Keratinocyte (primary cell): ENCODE results near the gene UBE2N.

Experiments
- CTCF ChIP-seq, 3 experiments: IDR thresholded peaks in 1 of 3; conservative IDR thresholded peaks in 1 of 3; optimal IDR thresholded peaks in 1 of 3; 2 replicates in 2 of 3; 3 replicates in 1 of 3; pipeline versions ENCODE3 to v1.5.1; 2011; ENCODE audit warnings: low read length in 3 of 3, mild to moderate bottlenecking in 3 of 3, moderate library complexity in 2 of 3, control low read depth in 1 of 3, inconsistent platforms in 1 of 3; ENCODE audit not compliant: insufficient read depth in 2 of 3; ENCODE audit errors: extremely low read depth in 1 of 3
- EZH2 ChIP-seq: IDR thresholded peaks from one replicate; pipeline ENCODE4 v1.6.1; 2012; ENCODE audit warnings: inconsistent platforms, mild to moderate bottlenecking, low read length, moderate library complexity

GRCh38 chr12:93375906-93376305 is 65.8 kb downstream of the UBE2N start:
- TF ChIP-seq CTCF (optimal IDR thresholded peaks at IDR 0.05 in 1 of 3, IDR thresholded peaks at IDR 0.05 in 1 of 3, conservative IDR thresholded peaks at IDR 0.05 in 1 of 3; ENCODE audit: extremely low read depth in 1 of 3, insufficient read depth in 2 of 3, low read length in 3 of 3) (no peak), EZH2 (no peak)
